GM18858 (cell line): ENCODE data around the gene ATP13A2.

Experiments
- ATAC-seq: cut with Tn5 transposase; IDR thresholded peaks from one replicate; pipeline ENCODE4 v1.9.1; 2021; ENCODE audit not compliant: unreplicated experiment

ATP13A2 gene

GRCh38 chr1:17005365-17005740, 6.4 kb downstream of the ATP13A2 start:
- ATAC-seq: no peak

GRCh38 chr1:17004466-17005364, 7.0 kb downstream of the ATP13A2 start:
- no peak for ATAC-seq

GRCh38 chr1:17002524-17002902, 9.2 kb downstream of the ATP13A2 start:
- no peak for ATAC-seq

GRCh38 chr1:17001760-17002523, 9.8 kb downstream of the ATP13A2 start:
- no peak for ATAC-seq

GRCh38 chr1:16999863-17000262, 11.9 kb downstream of the ATP13A2 start:
- no peak for ATAC-seq

GRCh38 chr1:16998589-16998988, 13.1 kb downstream of the ATP13A2 start:
- ATAC-seq: no peak

- ATAC-seq: no peak
Measured at GRCh38 chr1:16996845-16997244, 14.9 kb downstream of the ATP13A2 start.

GRCh38 chr1:16993521-16994038, 18.1 kb downstream of the ATP13A2 start:
- no peak for ATAC-seq

- no peak for ATAC-seq
Measured at GRCh38 chr1:16992675-16993074, 19.1 kb downstream of the ATP13A2 start.

- ATAC-seq: no peak
Measured at GRCh38 chr1:16992102-16992501, 19.6 kb downstream of the ATP13A2 start.

GRCh38 chr1:16991571-16991970, 20.2 kb downstream of the ATP13A2 start:
- no peak for ATAC-seq

GRCh38 chr1:16989676-16990391, 21.9 kb downstream of the ATP13A2 start:
- ATAC-seq: no peak

GRCh38 chr1:16988210-16988609, 23.5 kb downstream of the ATP13A2 start:
- ATAC-seq: no peak

- ATAC-seq: no peak
Measured at GRCh38 chr1:16986962-16987361, 24.8 kb downstream of the ATP13A2 start.

GRCh38 chr1:16986560-16986959, 25.2 kb downstream of the ATP13A2 start:
- ATAC-seq: no peak

GRCh38 chr1:16986113-16986512, 25.6 kb downstream of the ATP13A2 start:
- no peak for ATAC-seq

GRCh38 chr1:16984717-16985116, 27.0 kb downstream of the ATP13A2 start:
- no peak for ATAC-seq

GRCh38 chr1:16983649-16984048, 28.1 kb downstream of the ATP13A2 start:
- ATAC-seq: no peak

GRCh38 chr1:16982902-16983301, 28.8 kb downstream of the ATP13A2 start:
- no peak for ATAC-seq

- no peak for ATAC-seq
Measured at GRCh38 chr1:16981269-16981849, 30.4 kb downstream of the ATP13A2 start.
